HG02840 (cell line): Measurements from ENCODE around the gene PDE11A.

Experiments
- ATAC-seq: cut with Tn5 transposase; IDR thresholded peaks from one replicate; pipeline ENCODE4 v1.9.1; 2021; ENCODE audit warnings: mild to moderate bottlenecking, moderate library complexity, moderate number of reproducible peaks; ENCODE audit not compliant: unreplicated experiment, low FRiP score

Gene PDE11A

DNA sequence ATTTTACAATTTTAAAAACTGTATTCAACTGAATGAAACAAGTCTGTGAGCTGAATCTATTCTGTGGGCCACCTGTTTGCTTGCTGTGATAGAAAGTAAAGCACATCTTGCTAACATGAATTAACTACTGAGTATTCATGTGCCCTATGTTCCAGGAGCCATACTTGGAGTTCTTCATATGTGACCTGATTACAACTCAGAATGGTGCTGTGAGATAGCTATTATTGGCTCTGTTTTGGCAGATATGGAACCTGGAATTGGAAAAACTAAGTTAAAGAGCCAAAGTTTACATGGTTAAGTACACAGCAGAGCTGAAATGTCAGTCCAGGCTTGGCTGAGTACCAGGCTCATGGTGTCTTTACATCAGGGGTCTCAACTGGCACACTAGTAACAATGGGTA, 426.3 kb downstream of the PDE11A start:
- no peak for ATAC-seq

DNA sequence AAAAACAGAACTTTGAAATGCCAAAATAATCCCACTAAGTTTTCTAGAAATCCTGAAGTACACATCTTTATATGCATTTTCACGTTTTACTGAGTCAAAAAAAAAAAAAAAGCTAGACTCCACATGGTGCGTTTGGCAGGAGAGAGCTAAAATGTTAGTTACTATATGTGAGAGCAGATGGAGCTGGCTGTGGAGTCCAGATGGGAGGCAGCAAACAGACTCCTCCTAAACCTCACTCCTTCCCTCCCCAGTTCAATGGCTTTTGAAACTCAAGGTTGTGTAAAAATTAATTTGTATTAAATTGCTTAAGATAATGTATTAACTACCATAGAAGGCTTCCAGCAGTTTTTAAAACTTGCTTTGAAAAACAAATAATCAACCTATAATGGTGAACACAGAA, 431.2 kb downstream of the PDE11A start:
- no peak for ATAC-seq

DNA sequence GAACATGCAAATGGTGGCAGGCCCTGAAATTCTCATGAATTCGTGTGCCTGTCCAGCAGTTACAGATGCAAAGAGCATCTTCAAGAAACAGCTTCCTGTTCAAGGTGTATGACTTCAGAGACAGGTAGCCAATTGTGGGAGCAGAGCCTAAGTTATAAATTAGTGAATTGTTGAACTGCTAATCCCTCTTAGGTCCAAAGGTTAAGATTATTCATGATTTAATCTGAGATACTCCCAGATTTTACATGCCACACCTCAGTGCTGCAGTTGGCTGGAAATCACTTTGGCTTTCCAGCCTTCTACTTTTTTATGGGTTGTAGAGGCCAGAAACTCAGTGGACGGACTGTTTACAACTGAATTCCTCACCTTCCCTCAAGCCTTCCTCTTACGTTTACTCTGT, 432.2 kb downstream of the PDE11A start:
- ATAC-seq = no peak

DNA sequence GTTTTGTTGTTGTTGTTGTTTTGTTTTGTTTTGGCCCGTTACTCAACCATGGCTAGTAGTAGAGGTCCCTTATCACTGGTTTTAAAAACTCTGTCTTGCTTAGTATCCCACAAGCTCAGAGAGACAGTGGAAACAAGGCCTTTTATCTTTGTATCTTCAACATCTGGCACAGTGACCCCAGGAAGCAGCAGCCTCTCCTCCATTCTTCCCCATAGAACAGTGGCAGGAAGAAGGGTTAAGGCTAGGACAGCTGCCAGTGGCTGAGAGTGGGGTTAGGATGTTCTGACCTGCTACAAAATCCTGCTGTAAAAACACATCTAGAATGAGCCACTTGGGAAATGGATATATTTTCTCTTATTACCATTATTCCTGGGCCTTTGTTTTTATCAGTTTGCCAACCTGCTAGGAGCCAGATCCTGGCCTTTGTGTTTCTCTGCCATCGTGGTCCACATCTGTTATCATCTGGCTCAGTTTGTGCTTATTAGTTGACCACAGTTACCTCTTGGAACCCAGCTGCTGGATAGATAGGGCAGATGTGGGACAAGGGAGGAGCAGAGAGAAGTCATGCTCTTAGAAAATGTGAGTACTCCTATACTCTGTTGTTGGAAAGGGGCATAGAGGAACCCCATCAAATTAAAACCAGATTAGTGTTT, 433.2 kb downstream of the PDE11A start:
- ATAC-seq = no peak

DNA sequence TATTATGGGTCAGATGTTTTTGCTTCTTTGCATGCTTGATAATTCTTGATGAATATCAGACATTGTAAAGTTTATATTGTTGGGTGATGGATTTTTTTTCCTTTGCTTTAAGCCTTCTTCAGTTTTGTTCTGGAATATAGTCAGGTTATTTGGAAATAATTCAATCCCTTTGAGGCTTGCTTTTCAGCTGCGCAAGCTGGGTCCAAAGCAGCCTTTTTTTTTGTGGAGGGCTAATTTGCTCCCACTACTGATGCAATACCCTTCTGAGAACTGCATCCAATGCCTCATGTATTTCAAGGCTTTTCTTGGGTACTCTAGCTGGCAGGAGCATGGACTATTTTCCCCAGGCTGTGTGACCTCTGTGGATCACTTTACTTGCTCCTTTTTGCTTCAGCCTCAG, 434.1 kb downstream of the PDE11A start:
- ATAC-seq = no peak

DNA sequence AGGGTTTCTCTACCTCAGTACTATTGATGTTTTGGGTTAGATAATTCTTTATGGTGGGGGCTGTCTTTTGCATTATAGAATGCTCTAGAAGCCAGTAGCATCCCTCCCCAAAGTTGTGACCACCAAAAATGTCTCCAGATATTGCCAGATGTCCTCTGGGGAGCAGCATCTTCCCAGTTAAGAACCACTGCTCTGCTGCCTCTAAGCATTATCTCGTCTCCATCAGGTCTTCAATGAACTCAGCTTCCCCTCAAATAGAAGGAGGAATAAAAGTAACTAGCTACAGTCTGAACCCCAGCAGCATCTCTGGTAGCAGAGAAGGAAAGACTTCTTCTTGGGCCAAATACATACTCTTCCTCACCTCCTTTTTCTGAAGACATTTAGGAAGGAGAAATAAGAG, 435.9 kb downstream of the PDE11A start:
- ATAC-seq = no peak

DNA sequence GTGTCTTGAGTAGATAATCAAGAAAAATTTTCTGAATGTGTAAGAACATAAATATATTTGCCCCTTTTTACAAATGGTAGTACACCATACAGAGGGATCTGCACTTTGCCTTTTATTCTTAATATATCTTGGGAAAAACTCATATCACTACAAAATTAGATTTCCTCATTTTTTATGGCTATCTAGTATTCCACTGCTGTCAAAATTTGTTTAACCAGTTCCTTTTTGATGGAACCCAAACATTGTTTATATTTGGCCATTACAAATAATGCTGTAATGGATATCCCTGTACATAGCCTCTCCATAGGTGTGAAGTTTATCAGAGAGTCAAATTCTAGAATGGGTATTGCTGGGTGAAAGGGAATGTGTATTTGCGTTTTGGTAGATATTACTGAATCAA, 436.9 kb downstream of the PDE11A start:
- no peak for ATAC-seq

DNA sequence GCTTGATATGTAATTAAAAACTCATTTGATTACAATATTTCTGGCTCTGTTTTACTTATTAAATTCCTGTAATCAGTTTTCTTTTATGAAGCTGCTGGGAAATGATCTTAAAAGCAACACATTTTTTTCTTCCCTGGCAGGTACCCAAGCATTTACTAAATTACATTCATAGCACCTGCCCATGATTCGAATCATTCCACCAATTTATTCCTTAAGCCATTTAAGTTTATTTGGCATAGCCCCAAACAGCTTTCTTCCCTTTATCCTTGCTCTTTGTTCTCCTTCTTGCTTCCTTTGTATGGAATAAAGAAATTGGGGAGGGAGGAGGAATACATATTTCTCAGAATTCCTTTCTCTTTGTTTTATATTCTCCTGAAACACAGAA, 438.7 kb downstream of the PDE11A start:
- no peak for ATAC-seq

DNA sequence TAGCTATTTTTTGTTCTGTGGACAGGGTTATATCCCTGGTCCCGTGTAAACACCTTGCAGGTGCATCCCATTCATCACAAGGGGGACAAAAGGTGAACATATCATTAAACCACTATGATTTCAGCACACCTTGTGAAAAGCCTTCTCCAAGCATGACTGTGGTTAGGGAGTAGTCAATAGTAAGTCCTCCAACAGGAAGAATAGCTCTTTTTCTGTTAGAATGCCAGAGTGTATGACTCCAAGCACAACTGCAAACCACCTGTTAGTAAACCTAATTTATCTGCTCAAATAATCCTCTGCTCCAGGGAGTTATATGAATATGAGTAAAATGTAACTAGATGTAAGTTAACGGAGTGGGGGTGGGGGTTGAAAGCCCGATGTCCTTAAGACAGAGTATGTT, 439.5 kb downstream of the PDE11A start:
- no peak for ATAC-seq

DNA sequence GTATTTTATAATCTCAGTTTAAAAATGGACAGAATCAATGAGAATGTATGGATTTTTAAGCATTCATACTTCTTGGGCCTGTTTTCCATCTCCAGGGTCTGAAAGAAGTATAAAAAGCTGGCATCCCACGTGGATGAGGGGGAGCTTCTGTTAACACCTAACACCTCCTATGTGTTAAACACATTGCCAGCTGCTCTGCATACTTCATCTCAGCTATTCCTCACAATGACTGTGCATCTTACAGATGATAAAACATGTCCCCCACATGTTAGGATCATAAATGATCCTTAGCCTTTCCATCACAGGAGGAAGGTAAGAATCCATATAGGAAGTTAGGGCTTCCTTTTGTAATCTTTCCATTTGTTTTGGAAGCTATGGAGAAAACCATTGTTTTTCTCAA, 440.9 kb downstream of the PDE11A start:
- ATAC-seq = no peak

DNA sequence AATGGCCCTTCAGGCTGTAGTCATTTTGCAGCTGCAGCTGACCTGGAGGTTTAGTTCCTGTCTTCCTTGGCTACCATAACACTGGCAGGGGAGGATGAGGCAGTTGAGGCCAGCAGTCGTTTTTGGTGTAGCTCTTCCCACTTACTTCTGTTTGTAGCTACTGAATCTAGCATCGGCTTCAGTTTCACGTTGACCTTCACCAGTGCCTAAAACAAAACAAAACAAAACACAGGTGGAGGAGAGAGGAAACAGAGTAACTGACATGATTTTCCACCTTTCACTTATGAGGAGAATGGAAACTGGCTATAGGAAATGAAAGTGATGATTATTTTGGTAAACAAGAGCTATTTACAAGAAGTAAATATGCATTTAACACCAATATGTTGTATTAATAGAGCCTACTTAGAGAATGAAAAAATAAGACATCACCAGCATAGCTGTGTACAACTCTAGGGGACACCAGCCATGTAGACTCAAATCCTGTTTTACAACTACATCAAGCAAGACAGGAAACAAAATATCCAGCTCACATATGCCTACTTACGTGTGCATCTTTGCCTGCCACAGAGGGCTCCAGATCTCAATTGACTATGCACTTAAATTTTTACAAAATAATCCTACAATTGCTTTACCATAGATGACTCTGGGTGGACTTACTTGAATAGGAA, 443.1 kb downstream of the PDE11A start:
- ATAC-seq = no peak

DNA sequence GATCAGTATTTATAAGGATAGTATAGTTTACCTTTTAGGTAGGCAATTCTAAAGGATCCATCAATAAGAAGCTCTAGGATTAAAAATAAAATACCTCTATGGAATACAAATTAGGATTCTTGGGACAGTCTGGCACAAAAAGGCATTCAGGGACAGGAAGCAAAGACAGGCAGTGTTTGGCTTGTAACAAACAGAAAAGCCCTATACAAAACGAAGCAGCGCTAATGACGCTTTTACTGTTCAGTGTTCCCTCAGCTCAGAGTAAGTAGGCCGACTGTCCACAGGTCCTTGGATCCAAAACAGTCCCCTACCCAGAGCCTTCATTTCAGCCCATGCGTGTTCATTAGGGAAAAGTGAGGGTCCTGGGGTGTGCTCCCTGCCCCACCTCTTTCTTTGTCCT, 443.7 kb downstream of the PDE11A start:
- ATAC-seq = no peak

DNA sequence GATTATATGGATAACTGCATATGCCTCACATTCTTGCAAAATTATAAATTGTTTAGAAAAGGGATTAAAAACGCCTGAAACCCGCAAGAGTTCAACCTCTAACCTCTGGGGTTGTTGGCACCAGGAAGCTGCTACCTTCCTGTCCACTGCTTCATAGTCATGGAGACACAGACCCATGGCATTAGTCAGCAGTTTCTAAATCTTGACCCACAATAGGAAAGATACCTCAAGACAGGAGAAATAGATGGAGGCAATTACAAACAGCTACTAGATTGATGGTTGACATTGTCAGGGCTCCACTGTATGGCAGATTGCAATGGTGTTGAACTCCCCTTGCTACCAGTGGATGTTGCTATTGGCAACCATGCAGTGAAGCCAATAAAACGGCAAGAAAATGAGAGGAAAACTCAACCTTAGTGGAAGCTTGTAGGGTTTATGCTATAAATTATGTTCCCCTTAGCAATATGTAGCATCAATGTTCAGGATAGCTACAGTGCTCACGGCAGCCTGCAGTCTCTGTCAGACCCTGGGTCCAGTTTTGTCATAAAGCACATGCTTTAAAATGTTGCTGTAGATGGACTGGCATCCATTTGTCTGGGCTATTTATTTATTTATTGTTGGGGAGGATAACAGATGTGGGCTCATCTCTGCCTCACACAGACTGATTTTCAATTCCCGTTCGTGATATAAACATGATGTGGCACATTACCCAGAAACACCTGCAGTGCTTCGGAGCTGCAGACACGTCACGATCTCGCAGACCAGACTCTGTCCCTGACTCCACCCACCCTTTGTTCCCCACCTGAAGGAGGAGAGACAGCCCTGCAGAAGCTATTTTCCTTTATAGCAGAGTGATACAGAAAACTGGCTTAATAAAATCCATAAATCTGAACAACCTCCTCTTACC, 446.6 kb downstream of the PDE11A start:
- ATAC-seq = no peak

DNA sequence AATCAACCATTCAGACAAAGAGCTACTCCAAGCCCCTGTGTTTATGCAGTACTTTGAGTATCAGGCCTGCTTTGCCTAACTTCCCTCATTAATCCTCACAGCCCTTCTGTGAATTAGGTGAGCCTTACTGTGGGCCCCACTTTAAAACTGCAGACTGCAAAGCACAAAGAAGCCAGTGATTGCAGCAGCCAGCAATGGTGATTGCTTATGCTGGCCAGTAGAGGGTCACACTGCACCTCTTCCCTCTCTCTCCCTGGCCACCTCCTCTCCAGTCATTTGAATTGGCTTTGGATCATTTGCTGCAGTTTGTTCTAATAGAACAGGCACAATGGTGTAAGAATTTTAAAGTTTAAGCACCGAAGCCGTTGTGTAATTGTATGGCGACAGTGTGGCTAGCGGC, 450.1 kb downstream of the PDE11A start:
- no peak for ATAC-seq

DNA sequence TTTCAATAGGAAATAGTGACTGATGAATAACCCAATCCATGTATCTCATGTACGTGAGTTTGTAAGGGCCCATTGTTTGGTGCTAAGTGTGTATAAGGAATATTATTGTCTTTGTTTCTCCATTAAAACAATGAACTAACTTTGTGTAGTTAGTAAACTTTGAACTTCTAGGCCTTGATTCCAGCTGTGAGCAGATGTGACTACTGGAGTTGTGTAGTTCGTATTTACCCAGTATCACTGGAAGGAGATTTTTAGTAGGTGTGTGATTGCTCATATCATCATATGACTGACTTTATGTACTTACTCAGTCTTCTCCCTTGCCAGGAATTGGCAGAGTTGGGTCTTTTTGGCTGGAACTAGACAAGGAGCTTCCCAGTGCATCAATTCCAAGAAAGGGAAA, 452.6 kb downstream of the PDE11A start:
- ATAC-seq = no peak

DNA sequence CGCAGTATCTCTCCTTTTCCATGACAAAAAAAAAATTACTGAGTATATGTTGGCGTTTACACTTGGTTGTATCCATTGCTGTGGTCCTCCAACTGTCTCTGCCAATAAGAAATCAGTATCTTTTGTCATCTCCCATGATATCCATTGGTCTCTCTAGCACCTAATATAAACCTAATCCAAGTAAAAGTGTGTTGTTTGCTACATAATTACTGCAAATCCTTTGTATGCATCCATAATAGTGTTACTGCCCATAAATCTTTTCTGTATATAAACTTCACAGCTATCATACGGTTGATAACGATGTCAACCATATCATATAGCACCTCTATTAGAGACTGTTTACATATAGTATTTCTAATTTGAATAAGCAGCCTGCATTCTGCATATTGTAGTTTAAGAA, 453.1 kb downstream of the PDE11A start:
- no peak for ATAC-seq

DNA sequence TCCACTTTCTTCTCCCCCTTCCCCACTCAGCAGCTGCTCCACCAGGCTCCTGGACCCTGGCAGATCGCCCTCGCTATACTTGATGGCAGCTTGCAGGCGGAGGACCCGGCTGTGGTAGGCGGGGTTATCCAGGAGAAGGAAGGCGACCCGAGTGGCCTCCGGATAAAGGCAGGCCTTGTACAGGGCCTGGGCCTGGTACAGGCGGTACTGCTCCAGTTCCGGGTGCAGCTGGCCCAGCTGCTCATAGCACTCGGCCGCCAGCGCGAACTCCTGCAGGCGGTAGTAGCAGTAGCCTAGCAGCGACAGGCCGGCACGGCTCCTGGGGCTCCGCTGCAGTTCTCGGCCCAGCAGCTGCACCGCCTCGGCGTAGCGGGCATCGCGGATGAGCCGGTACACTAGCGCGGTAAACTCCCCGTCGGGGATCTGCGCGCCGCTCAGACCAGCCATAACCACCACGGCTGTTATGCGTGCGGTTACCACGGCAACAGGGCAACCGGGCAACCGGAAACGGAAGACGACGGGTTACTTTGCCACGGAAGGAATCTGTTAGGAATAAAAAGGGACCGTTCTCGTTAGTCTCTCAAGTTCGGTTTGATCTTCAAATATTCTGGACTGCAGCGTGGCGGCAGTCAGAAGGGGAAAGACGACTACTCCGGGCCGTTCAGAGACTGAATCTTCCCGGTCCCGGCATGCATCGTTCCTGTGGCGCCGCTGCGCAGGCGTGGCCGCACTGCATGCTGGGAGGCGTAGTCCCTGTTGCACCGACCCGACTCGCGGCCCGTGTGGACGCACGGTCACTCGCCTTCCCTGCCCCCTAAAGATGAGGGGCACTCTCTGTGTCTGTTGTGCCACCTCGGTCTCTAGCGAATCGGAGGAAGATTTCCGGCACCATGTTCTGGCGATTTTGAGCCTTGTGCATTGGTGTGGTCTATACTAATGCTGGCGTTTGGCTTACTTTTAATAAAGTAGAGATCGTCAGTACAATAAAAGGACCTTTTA, 454.0 kb downstream of the PDE11A start:
- ATAC-seq = peak; percentile 98

DNA sequence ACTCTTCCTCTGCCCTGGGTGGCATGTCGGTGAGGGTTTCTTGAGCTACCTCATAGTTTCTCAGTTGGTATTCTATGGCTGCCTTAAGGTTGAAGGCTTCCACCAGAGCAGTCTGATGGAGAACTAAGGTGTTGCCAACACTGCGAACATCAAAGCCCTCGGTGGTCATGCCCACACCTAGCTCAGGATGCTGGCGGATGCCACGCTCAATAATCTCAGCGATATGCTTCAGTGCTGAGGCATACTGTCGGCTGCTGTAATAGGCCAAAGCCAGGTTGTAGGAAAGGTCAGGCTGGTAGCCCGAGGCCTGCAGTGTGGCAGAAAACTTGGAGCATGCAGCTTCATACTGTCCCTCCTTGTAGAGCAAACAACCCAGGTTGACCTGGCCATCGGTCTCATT, 454.7 kb downstream of the PDE11A start:
- ATAC-seq = no peak

DNA sequence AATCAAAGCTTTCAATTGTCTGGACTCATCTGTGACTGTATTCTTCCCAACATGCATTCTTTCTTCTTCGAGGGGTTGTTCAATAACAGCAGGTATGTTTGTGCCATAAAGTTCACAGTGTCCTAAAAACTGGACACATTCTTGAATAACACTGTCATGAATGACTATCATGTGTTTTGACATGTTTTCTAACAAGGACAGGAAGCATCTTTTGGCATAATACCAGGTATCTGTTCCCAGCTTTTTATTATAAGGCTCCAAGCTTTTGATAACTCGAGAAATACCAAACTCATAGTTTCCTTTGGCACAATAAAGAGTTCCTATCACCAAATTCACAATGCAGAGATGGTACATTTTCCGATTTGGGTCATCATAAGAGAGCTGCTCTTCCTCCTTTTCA, 455.8 kb downstream of the PDE11A start:
- no peak for ATAC-seq

DNA sequence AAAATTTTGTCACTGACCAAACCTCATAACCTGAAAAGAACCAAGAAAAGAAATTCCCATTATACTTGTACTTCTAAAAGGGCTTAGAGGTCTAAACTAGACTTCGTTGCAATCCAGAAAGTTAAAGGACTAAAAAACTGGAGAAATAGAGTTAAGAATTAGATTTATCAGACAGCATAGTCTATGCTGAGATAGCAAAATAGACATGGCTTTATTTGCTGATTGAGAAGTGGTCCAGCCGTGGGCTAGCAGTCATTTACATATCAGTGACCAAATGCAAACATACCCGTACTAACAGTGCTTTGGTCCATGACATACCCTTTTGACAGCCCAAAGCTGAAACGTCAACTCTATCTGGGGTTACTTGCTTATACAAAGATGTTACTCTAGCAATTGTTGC, 456.5 kb downstream of the PDE11A start:
- no peak for ATAC-seq
